Kidney (tissue), 14 donors: Measurements from ENCODE around the gene TMEM220. TPM values are rescaled to one million over a fixed set of nuclear protein-coding genes. Genes with fewer than 3 reads are reported as not detected.
A peak's percentile ranks its signal among the peaks of the same experiment; 100 is the strongest.

Experiments
- DNase-seq, 5 donors: peaks; one replicate each; pipeline ENCODE4 v3.0.0-alpha.2; 2013 to 2020
- FAIRE-seq: peaks from 2 replicates; lab custom pipeline; 2012; peaks lifted over from hg19 to GRCh38; lab: Jason Lieb, UNC
- H3K27ac ChIP-seq, 2 donors: one replicate each; pipeline ENCODE4 v1.7.0; 2013; ENCODE audit warnings: low read depth in 2 of 2, low read length in 2 of 2, inconsistent platforms in 1 of 2
- H3K27me3 ChIP-seq: one replicate; pipeline ENCODE4 v1.7.1; 2013; ENCODE audit warnings: low read length, inconsistent platforms; ENCODE audit not compliant: control insufficient read depth, insufficient read depth
- H3K36me3 ChIP-seq, 3 donors: one replicate each; pipeline versions ENCODE4 v1.7.0 to v1.7.1; 2013; ENCODE audit warnings: low read length in 3 of 3, control low read depth in 1 of 3, inconsistent platforms in 1 of 3; ENCODE audit not compliant: insufficient read depth in 3 of 3, control insufficient read depth in 2 of 3
- H3K4me1 ChIP-seq, 3 donors: one replicate each; pipeline versions ENCODE4 v1.7.0 to v1.7.1; 2013; ENCODE audit warnings: low read length in 3 of 3, inconsistent platforms in 1 of 3, low read depth in 1 of 3; ENCODE audit not compliant: control insufficient read depth in 2 of 3, insufficient read depth in 2 of 3
- H3K4me3 ChIP-seq, 3 donors: one replicate each; pipeline versions ENCODE4 v1.7.0 to v1.8.1; 2013; ENCODE audit warnings: low read length in 3 of 3, control low read depth in 1 of 3, inconsistent platforms in 1 of 3
- H3K9ac ChIP-seq, 3 donors: one replicate each; pipeline versions ENCODE4 v1.7.0 to v1.7.1; 2013; ENCODE audit warnings: low read length in 3 of 3, control low read depth in 1 of 3, inconsistent platforms in 1 of 3
- H3K9me3 ChIP-seq, 3 donors: one replicate each; pipeline versions ENCODE4 v1.7.0 to v1.7.1; 2013; ENCODE audit warnings: low read length in 3 of 3, control low read depth in 1 of 3, inconsistent platforms in 1 of 3; ENCODE audit not compliant: control insufficient read depth in 2 of 3, insufficient read depth in 1 of 3
- intact Hi-C: fragments of 100-400 bp; cut with DNase I; formaldehyde crosslinking; loops from one replicate; pipeline ENCODE4 v1.11.1; 2022
- polyA plus RNA-seq: library from polyadenylated mRNA; stranded (reverse); fragments of 350-450 nt; fragmentation: Illumina TruSeq; extraction: RNeasy Lipid Tissue Mini Kit (QIAGEN cat#74804); gene quantifications from one replicate; pipeline ENCODE4 v1.2.3, GENCODE V29; 2014; ENCODE audit warnings: low read depth, low replicate concordance; ENCODE audit not compliant: insufficient read depth
- total RNA-seq: library from RNA; stranded (reverse); fragmentation: NEBNext Ultra II Directional; extraction: Animal tissue kit (Norgen Biotek cat#: 25700); gene quantifications from one replicate; pipeline ENCODE4 v1.2.1, GENCODE V29; 2021
- TF ChIP-seq, protein P1 (sequence below): IDR thresholded peaks from 3 replicates; pipeline ENCODE4 v1.5.1; 2012; ENCODE audit warnings: mild to moderate bottlenecking, moderate library complexity, borderline replicate concordance; ENCODE audit not compliant: insufficient read depth; ENCODE audit errors: extremely low read depth
- donor health status: control.
- donor health status: control.
- donor health status: control.
- donor health status: control.
- donor health status: control.
- donor health status: DM: yes; HTN: yes; CAD: no.
- donor health status: Normal renal cell carcinoma (clear cell type).

The TMEM220 gene
- total and polyA plus RNA-seq, 2 donors from 2014 or later, result 13.3 to 16.4 TPM

GRCh38 chr17:10751563-10751962 is 21.7 kb upstream of the TMEM220 start:
- Histone ChIP-seq H3K4me1 (no peaks in the 10 kb centered on the region), H3K9me3 (no peaks in the 10 kb centered on the region), H3K27ac (no peak overlapping the region), H3K36me3 (no peaks in the 10 kb centered on the region), H3K4me3 (no peak overlapping the region), H3K9ac (no peak overlapping the region), H3K27me3 (no peaks in the 10 kb centered on the region)
- FAIRE-seq, result no peak
- intact Hi-C loops, result no loop called here
- TF ChIP-seq, protein P1, sequence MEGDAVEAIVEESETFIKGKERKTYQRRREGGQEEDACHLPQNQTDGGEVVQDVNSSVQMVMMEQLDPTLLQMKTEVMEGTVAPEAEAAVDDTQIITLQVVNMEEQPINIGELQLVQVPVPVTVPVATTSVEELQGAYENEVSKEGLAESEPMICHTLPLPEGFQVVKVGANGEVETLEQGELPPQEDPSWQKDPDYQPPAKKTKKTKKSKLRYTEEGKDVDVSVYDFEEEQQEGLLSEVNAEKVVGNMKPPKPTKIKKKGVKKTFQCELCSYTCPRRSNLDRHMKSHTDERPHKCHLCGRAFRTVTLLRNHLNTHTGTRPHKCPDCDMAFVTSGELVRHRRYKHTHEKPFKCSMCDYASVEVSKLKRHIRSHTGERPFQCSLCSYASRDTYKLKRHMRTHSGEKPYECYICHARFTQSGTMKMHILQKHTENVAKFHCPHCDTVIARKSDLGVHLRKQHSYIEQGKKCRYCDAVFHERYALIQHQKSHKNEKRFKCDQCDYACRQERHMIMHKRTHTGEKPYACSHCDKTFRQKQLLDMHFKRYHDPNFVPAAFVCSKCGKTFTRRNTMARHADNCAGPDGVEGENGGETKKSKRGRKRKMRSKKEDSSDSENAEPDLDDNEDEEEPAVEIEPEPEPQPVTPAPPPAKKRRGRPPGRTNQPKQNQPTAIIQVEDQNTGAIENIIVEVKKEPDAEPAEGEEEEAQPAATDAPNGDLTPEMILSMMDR, result no peak
- DNase-seq, result no peak

DNA sequence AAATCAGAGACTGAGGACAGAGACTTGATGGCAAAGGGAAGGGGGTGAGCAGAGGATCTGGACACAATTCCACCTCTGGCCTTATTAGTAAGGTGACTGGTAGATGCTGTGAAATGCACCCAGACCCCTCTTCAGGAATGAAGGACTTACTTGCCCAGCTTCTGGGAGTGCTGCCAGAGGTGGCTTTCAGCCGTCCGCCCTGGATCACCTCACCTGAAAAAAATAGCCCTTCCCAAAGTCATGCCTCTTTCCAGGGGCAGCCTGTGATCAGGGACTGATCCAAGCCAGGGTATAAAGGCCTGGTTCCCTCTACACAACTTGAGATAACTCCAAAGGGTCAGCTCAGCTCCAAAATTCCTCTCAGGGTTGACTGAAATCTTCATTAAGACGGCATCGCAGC is 20.4 kb upstream of the TMEM220 start:
- DNase-seq (no peak), FAIRE-seq (no peak)
- intact Hi-C loops, result no loop called here
- H3K9ac ChIP-seq, result no peak overlapping the region
- no peak overlapping the region for H3K27ac ChIP-seq
- H3K4me3 ChIP-seq, result no peak overlapping the region
- TF ChIP-seq, protein P1, result no peak
- H3K9me3 ChIP-seq, result no peaks in the 10 kb centered on the region
- H3K27me3 ChIP-seq, result no peaks in the 10 kb centered on the region
- H3K36me3 ChIP-seq, result no peaks in the 10 kb centered on the region
- H3K4me1 ChIP-seq, result no peaks in the 10 kb centered on the region

- Histone ChIP-seq H3K36me3 (no peaks in the 10 kb centered on the region), H3K27ac (no peak overlapping the region), H3K9me3 (no peaks in the 10 kb centered on the region), H3K4me3 (no peak overlapping the region), H3K4me1 (no peaks in the 10 kb centered on the region), H3K27me3 (no peaks in the 10 kb centered on the region), H3K9ac (no peak overlapping the region)
- DNase-seq, result peak in 2 of 5 donors; percentile 22 to 25
- intact Hi-C loops, result loop anchor here (10.0 kb wide), 1 partner anchor 86 kb away; the partner anchor contains the start of gene PIRT
- TF ChIP-seq, protein P1, result no peak
- FAIRE-seq, result no peak
Observed at GRCh38 chr17:10748531-10749181, 18.8 kb upstream of the TMEM220 start.
